Measurements from ENCODE around the gene RNF130.

RNF130 gene

GRCh38 chr5:180114304-180115003, 42.9 kb upstream of the RNF130 start:
- Histone ChIP-seq H3K27ac (no peak overlapping the region), H3K79me2 (no peaks in the 10 kb centered on the region), H3K9ac (no peak overlapping the region), H3K4me3 (ENCODE audit: low read depth, low read length) (no peak overlapping the region), H3K4me1 (no peaks in the 10 kb centered on the region), H3K27me3 (ENCODE audit: control insufficient read depth, insufficient read depth, low read length) (no peaks in the 10 kb centered on the region), H2AFZ (no peak overlapping the region), H3K36me3 (ENCODE audit: control insufficient read depth, insufficient read depth, low read length) (no peaks in the 10 kb centered on the region), H3K4me2 (ENCODE audit: low read length) (no peak overlapping the region), H3K9me3 (ENCODE audit: control insufficient read depth, low read length) (no peaks in the 10 kb centered on the region)
- TF ChIP-seq, protein P1, sequence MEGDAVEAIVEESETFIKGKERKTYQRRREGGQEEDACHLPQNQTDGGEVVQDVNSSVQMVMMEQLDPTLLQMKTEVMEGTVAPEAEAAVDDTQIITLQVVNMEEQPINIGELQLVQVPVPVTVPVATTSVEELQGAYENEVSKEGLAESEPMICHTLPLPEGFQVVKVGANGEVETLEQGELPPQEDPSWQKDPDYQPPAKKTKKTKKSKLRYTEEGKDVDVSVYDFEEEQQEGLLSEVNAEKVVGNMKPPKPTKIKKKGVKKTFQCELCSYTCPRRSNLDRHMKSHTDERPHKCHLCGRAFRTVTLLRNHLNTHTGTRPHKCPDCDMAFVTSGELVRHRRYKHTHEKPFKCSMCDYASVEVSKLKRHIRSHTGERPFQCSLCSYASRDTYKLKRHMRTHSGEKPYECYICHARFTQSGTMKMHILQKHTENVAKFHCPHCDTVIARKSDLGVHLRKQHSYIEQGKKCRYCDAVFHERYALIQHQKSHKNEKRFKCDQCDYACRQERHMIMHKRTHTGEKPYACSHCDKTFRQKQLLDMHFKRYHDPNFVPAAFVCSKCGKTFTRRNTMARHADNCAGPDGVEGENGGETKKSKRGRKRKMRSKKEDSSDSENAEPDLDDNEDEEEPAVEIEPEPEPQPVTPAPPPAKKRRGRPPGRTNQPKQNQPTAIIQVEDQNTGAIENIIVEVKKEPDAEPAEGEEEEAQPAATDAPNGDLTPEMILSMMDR (IDR thresholded peaks at IDR 0.05): no peak

DNA sequence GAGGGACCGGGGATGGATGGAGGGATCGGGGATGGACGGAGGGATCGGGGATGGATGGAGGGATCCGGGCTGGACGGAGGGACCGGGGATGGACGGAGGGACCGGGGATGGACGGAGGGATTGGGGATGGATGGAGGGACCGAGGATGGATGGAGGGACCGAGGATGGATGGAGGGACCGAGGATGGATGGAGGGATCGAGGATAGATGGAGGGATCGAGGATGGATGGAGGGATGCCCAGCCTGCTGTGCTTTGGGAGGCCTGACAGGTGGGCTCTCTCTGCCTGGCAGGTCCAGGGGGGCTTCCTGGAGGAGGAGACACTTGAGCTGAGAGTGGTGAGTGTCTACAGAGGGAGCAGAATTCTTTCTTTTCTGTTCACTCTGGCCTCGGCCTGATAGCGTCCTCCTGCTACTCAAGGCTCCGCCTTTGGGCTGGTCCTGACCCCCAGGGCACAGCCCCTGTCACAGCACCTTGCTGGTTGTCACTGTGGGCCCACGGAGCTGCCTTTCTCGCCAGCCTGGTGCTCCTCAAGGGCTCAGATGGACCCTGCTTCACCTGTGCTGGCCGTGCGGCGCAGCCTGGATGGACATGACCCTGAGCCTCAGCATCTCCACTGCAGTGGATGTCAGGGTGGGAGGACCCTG, 42.2 kb upstream of the RNF130 start:
- no peak overlapping the region for H2AFZ ChIP-seq
- no peaks in the 10 kb centered on the region for H3K4me1 ChIP-seq
- no peaks in the 10 kb centered on the region for H3K9me3 ChIP-seq (ENCODE audit: control insufficient read depth, low read length)
- no peaks in the 10 kb centered on the region for H3K27me3 ChIP-seq (ENCODE audit: control insufficient read depth, insufficient read depth, low read length)
- no peak overlapping the region for H3K27ac ChIP-seq
- no peaks in the 10 kb centered on the region for H3K79me2 ChIP-seq
- H3K36me3 ChIP-seq (ENCODE audit: control insufficient read depth, insufficient read depth, low read length): no peaks in the 10 kb centered on the region
- H3K9ac ChIP-seq: no peak overlapping the region
- H3K4me3 ChIP-seq (ENCODE audit: low read depth, low read length): no peak overlapping the region
- H3K4me2 ChIP-seq (ENCODE audit: low read length): no peak overlapping the region
- TF ChIP-seq, protein P1 (IDR thresholded peaks at IDR 0.05): no peak

DNA sequence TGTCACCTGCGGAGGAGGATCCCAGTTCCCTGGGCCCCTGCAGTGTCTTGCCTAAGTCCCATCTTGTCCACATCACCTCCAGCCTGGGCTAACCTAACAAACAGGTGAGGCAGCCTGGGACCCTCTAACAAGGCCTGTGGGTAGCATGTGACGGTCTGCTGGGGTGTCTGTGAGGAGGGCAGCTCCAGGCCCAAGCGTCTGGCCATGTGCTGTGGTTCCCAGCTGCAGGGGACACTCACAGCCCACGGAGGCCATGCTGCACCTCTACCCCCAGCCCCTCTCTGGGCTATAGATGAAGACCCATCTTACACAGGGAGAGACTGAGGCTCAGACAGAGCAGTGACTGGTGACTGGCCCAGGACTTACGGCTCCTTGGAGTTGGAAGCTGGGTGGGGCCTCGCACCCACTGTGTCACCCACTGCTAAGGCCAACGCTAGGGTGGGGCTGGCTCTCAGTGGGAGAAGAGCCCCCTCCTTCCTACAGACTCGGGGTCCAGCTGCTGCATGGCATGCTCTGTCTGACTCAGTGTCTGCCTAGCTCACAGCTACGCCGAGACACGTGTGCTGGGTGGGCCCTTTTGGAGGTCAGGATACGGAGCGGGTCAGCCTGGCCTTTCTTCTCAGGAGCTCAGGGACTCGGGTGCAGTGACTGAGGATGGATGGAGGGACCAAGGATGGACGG, 40.8 kb upstream of the RNF130 start:
- H3K4me2 ChIP-seq (ENCODE audit: low read length): no peak overlapping the region
- no peak overlapping the region for H3K4me3 ChIP-seq (ENCODE audit: low read depth, low read length)
- no peaks in the 10 kb centered on the region for H3K36me3 ChIP-seq (ENCODE audit: control insufficient read depth, insufficient read depth, low read length)
- H2AFZ ChIP-seq: no peak overlapping the region
- TF ChIP-seq, protein P1 (IDR thresholded peaks at IDR 0.05): no peak
- H3K79me2 ChIP-seq: no peaks in the 10 kb centered on the region
- H3K4me1 ChIP-seq: no peaks in the 10 kb centered on the region
- H3K9me3 ChIP-seq (ENCODE audit: control insufficient read depth, low read length): no peaks in the 10 kb centered on the region
- no peak overlapping the region for H3K9ac ChIP-seq
- no peak overlapping the region for H3K27ac ChIP-seq
- H3K27me3 ChIP-seq (ENCODE audit: control insufficient read depth, insufficient read depth, low read length): no peaks in the 10 kb centered on the region

DNA sequence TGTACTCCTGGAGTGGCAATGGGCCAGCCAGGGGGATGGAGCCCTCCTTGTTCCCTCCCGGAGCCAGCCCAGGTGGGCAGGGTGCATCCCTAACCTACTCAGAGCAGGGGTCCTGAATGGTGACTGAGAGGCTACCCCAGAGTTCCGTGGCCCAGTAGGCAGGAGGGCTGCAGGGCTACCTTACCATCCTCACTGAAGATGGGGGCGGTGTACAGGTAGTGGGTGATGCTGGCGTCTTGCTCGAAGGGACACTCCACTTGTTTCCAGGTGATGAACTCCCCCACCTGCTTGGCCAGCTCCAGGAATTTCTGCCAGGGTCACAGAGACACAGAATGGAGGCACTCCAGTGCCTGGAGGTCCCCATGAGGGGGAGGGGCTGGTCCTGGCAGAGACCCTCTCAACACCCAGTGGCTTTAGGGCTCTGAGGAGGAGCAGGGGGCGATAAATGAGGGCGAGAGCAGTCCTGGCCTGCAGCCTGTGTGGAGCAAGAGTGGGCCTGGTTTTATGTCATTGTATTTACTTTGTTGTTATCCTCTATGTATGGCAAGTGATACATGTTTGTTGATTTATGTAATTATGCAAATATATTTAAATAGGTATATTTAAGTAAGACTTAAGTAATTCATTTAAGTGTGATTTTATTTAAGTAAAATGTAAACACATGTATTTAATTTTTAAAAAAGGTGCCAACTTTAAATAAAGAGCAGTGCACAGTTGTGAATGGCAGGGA, 39.9 kb upstream of the RNF130 start:
- no peaks in the 10 kb centered on the region for H3K79me2 ChIP-seq
- no peaks in the 10 kb centered on the region for H3K36me3 ChIP-seq (ENCODE audit: control insufficient read depth, insufficient read depth, low read length)
- H3K4me2 ChIP-seq (ENCODE audit: low read length): no peak overlapping the region
- H3K4me1 ChIP-seq: no peaks in the 10 kb centered on the region
- H3K9me3 ChIP-seq (ENCODE audit: control insufficient read depth, low read length): no peaks in the 10 kb centered on the region
- no peak overlapping the region for H2AFZ ChIP-seq
- no peak overlapping the region for H3K27ac ChIP-seq
- no peak overlapping the region for H3K9ac ChIP-seq
- H3K4me3 ChIP-seq (ENCODE audit: low read depth, low read length): no peak overlapping the region
- no peaks in the 10 kb centered on the region for H3K27me3 ChIP-seq (ENCODE audit: control insufficient read depth, insufficient read depth, low read length)
- TF ChIP-seq, protein P1 (IDR thresholded peaks at IDR 0.05): no peak

Measured in parathyroid adenoma (tissue), 2 donors.